Measurements from ENCODE around the gene CEP170B. TPM values are rescaled to one million over a fixed set of nuclear protein-coding genes. Genes with fewer than 3 reads are reported as not detected.

Gene CEP170B
- total and polyA plus RNA-seq, 7 donors = 2.0 to 15.7 (median 6.3) TPM

DNA sequence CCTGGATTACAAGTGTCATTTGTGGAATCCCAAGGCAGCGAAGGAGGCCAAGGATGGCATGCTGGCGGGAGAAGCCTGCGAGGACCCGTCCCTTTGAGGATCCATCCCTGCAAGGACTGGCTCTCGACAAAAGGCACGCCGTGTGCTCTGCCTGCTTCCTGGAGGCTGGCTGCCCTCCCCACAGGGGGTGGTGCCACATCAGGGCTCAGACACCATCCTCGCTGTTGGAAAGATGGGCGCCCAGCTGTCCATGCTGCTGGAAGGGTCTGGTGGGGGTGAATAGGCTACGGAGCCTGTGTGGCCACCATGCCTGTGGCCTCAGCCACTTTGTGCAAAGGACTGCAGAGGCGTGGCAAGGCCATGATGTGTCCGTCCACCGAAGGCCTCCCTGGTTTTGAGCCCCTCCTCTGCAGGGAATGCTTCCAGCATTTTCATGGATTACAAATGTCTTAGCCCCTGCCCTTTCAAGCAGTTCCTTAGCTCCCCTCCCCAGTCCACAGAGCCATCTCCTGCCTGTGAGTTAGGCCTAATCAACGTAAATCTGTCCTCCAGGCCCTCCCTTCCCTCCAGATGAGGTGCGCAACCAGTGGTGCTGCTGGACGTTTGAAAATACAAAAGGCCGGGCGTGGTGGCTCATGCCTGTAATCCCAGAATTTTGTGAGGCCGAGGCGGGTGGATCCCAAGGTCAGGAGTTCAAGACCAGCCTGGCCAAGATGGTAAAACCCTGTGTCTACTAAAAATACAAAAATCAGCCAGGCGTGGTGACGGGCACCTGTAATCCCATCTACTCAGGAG, 42.0 kb upstream of the CEP170B start:
- intact Hi-C loops (cut with DNase I) = no loop called here
- H3K36me3 ChIP-seq (ENCODE audit: insufficient read depth in 1 of 2, low read depth in 1 of 2) = no peaks in the 10 kb centered on the region
- H3K4me1 ChIP-seq = peaks cover 4% of the 10 kb centered on the region
- no peak overlapping the region for H3K4me3 ChIP-seq
- DNase-seq = no peak
- H3K27me3 ChIP-seq (ENCODE audit: insufficient read depth in 3 of 3, low read length in 2 of 3) = peaks cover 0 to 14% (median 4%) of the 10 kb centered on the region in 3 donors
- H3K9me3 ChIP-seq = no peaks in the 10 kb centered on the region
- TF ChIP-seq, protein P1, sequence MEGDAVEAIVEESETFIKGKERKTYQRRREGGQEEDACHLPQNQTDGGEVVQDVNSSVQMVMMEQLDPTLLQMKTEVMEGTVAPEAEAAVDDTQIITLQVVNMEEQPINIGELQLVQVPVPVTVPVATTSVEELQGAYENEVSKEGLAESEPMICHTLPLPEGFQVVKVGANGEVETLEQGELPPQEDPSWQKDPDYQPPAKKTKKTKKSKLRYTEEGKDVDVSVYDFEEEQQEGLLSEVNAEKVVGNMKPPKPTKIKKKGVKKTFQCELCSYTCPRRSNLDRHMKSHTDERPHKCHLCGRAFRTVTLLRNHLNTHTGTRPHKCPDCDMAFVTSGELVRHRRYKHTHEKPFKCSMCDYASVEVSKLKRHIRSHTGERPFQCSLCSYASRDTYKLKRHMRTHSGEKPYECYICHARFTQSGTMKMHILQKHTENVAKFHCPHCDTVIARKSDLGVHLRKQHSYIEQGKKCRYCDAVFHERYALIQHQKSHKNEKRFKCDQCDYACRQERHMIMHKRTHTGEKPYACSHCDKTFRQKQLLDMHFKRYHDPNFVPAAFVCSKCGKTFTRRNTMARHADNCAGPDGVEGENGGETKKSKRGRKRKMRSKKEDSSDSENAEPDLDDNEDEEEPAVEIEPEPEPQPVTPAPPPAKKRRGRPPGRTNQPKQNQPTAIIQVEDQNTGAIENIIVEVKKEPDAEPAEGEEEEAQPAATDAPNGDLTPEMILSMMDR (IDR thresholded peaks at IDR 0.05) = no peak
- WGBS, 3 donors = 75 to 85% (median 77%) methylated on average over 22 of the region's 22 CpGs
- no peak overlapping the region for H3K27ac ChIP-seq
- no peak for ATAC-seq

DNA sequence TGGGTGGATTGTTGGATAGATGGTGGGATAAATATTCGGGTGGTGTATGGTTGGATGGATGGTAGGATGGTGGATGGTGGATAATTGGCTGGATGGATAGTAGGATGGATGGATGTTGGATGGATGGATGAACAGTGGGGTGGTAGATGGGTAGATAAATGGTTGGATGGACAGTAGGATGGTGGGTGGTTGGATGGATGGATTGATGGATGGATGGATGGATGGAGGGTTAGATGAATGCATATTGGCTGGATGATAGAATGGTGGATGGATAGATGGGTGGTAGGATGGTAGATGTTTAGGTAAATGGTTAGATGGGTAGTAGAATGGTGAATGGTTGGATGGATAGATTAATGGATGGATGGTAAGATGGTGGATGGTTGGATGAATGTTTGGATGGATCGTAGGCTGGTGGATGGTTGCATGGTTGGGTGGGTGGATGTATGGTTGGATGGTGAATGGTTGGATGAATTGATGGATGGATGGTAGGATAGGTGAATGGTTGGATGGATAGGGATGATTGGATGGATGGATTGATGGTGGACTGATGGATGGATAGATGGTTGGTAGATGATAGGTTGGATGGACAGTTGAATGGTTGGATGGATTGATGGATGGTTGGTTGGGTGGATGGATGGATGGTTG, 40.6 kb upstream of the CEP170B start:
- ATAC-seq (no peak), DNase-seq (no peak)
- 96 to 100% (median 99%) methylated on average over 2 of the region's 2 CpGs for WGBS, 3 donors
- H3K9me3 ChIP-seq = no peaks in the 10 kb centered on the region
- H3K4me1 ChIP-seq = peaks cover 4% of the 10 kb centered on the region
- no peaks in the 10 kb centered on the region for H3K36me3 ChIP-seq (ENCODE audit: insufficient read depth in 1 of 2, low read depth in 1 of 2)
- no peak overlapping the region for H3K27ac ChIP-seq
- no peak overlapping the region for H3K4me3 ChIP-seq
- TF ChIP-seq, protein P1 (IDR thresholded peaks at IDR 0.05) = no peak
- peaks cover 0 to 14% (median 4%) of the 10 kb centered on the region in 3 donors for H3K27me3 ChIP-seq (ENCODE audit: insufficient read depth in 3 of 3, low read length in 2 of 3)
- intact Hi-C loops (cut with DNase I) = no loop called here

DNA sequence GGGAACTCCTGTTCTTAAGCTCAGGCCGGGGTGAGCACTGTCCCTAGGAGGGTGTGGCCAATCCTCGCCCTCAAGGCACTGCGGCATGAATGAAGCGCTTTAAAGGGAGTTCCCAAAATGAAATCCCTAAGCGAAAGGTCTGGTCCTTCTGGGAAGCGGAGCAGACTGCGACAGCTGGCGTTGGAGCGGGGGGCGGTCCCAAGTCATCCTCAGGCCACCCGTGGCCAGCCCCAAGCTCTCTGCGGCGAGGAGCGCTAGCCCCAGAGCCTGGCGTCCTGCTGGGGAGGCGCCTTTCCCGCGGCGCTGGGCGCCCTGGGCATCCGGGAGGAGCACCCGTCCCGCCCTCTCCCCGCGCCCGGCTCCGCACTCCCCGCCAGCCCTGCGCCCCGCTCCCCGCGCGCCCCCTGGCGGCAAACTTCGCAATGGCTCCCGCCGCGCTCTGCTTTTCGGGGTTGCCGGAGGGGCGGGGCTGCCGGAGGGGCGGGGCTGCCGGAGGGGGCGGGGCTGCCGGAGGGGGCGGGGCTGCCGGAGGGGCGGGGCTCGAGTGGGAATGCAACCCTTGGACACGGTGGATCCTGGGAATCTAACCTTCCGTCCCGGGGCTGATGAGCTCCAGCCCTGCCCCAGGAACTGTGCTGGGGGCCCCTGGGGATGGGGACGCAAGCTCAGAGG, 38.7 kb upstream of the CEP170B start:
- Histone ChIP-seq H3K27ac (no peak overlapping the region), H3K4me1 (peaks cover 4% of the 10 kb centered on the region), H3K36me3 (ENCODE audit: insufficient read depth in 1 of 2, low read depth in 1 of 2) (no peaks in the 10 kb centered on the region), H3K4me3 (peak overlapping the region; percentile 69), H3K9me3 (no peaks in the 10 kb centered on the region), H3K27me3 (ENCODE audit: insufficient read depth in 3 of 3, low read length in 2 of 3) (peaks cover 0 to 14% (median 4%) of the 10 kb centered on the region in 3 donors)
- intact Hi-C loops (cut with DNase I) = loop anchor here (1.0 to 2.0 kb wide), 2 partner anchors 58 kb away; no protein-coding TSS in a partner anchor
- TF ChIP-seq, protein P1 (IDR thresholded peaks at IDR 0.05) = peak; percentile 77
- peak; percentile 93 to 96 (median 95) for ATAC-seq
- peak; percentile 91 to 94 for DNase-seq
- WGBS, 3 donors = 1% methylated on average over 29 to 53 of the region's 54 CpGs

DNA sequence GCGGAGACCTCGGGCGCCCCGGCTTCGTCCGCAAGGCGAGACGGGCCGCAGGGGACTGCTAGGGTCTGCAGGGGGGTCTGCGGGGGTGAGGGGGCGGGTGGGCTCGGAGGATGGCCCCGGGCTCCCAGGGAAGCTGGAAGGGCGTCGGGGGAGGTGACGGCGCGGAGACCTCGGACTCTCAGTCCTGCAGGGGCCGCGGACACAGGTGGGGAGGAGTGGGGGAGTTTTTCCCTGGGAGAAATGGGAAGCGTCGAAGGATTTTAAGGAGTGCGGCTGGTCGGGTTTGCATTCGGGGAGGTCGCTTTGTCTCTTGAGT, 38.2 kb upstream of the CEP170B start:
- ATAC-seq = peak in 2 of 4 donors; percentile 1 to 11
- peak overlapping the region; percentile 69 for H3K4me3 ChIP-seq
- WGBS, 3 donors = 1 to 2% (median 2%) methylated on average over 23 to 27 of the region's 27 CpGs
- H3K27me3 ChIP-seq (ENCODE audit: insufficient read depth in 3 of 3, low read length in 2 of 3) = peaks cover 0 to 14% (median 4%) of the 10 kb centered on the region in 3 donors
- TF ChIP-seq, protein P1 (IDR thresholded peaks at IDR 0.05) = no peak
- no peak overlapping the region for H3K27ac ChIP-seq
- no peaks in the 10 kb centered on the region for H3K9me3 ChIP-seq
- intact Hi-C loops (cut with DNase I) = loop anchor here (1.0 to 2.0 kb wide), 2 partner anchors 58 to 59 kb away; no protein-coding TSS in a partner anchor
- DNase-seq = no peak
- peaks cover 4% of the 10 kb centered on the region for H3K4me1 ChIP-seq
- no peaks in the 10 kb centered on the region for H3K36me3 ChIP-seq (ENCODE audit: insufficient read depth in 1 of 2, low read depth in 1 of 2)

Measured in psoas muscle (tissue), 8 donors.